HepG2 (cell line): ENCODE data around the gene STMN3. TPM values are rescaled to one million over a fixed set of nuclear protein-coding genes. Genes with fewer than 3 reads are reported as not detected.

Experiments used
- AHDC1 ChIP-seq: sonication (generic); formaldehyde crosslinking; IDR thresholded peaks from 2 replicates; pipeline ENCODE4 v1.5.1; 2020; ENCODE audit warnings: mild to moderate bottlenecking, missing genetic modification reagents, borderline replicate concordance
- ARNT ChIP-seq: fragments of 450-650 bp; IDR thresholded peaks from 2 replicates; pipeline ENCODE4 v1.6.1; 2017
- CREB1 ChIP-seq, 2 experiments: fragments of 450-650 bp in 1 of 2; IDR thresholded peaks; 2 replicates each; pipeline ENCODE4 v1.6.1; 2016 to 2017; ENCODE audit warnings: control low read depth in 1 of 2, mild to moderate bottlenecking in 1 of 2, missing compliant biosample characterization in 1 of 2, missing genetic modification characterization in 1 of 2
- DNMT1 ChIP-seq: sonication (generic); formaldehyde crosslinking; IDR thresholded peaks from 2 replicates; pipeline ENCODE4 v1.5.1; 2020; ENCODE audit warnings: mild to moderate bottlenecking, missing genetic modification reagents
- EED ChIP-seq: sonication (generic); formaldehyde crosslinking; IDR thresholded peaks from 2 replicates; pipeline ENCODE4 v1.5.0; 2020; ENCODE audit warnings: mild to moderate bottlenecking, missing genetic modification reagents
- HMG20B ChIP-seq: conservative IDR thresholded peaks from 2 replicates; pipeline ENCODE4 v1.6.1; 2016; ENCODE audit warnings: missing genetic modification reagents, missing compliant biosample characterization
- HNRNPLL ChIP-seq: fragments of 200-400 bp; formaldehyde crosslinking; IDR thresholded peaks from 2 replicates; pipeline ENCODE4 v1.6.1; 2017; ENCODE audit warnings: mild to moderate bottlenecking, low read depth, low read length; ENCODE audit not compliant: poor library complexity, severe bottlenecking
- JUN ChIP-seq: sonication (generic); formaldehyde crosslinking; IDR thresholded peaks from 2 replicates; pipeline ENCODE4 v1.4.0; 2020; ENCODE audit warnings: mild to moderate bottlenecking, missing genetic modification reagents
- KDM3A ChIP-seq: IDR thresholded peaks from 2 replicates; pipeline ENCODE4 v1.6.1; 2018; ENCODE audit warnings: low read depth, missing compliant biosample characterization
- MATR3 ChIP-seq: sonication (generic); formaldehyde crosslinking; IDR thresholded peaks from 2 replicates; pipeline ENCODE4 v1.4.0; 2020; ENCODE audit warnings: missing genetic modification reagents
- NFYC ChIP-seq: IDR thresholded peaks from 2 replicates; pipeline ENCODE4 v1.6.1; 2016; ENCODE audit warnings: missing genetic modification reagents, missing compliant biosample characterization
- RBFOX2 ChIP-seq: fragments of 200-400 bp; formaldehyde crosslinking; IDR thresholded peaks from 2 replicates; pipeline ENCODE4 v1.6.1; 2017; ENCODE audit warnings: low read depth, mild to moderate bottlenecking, low read length
- RFXANK ChIP-seq: IDR thresholded peaks from 2 replicates; pipeline ENCODE4 v1.6.1; 2016
- STAG1 ChIP-seq: sonication (generic); formaldehyde crosslinking; IDR thresholded peaks from 2 replicates; pipeline ENCODE4 v1.4.0; 2020; ENCODE audit warnings: missing genetic modification reagents
- SYNCRIP ChIP-seq: fragments of 200-400 bp; formaldehyde crosslinking; IDR thresholded peaks from 2 replicates; pipeline ENCODE4 v1.6.1; 2018; ENCODE audit warnings: mild to moderate bottlenecking, low read depth, low read length; ENCODE audit not compliant: insufficient read depth
- TOPORS ChIP-seq: sonication (generic); formaldehyde crosslinking; IDR thresholded peaks from 2 replicates; pipeline ENCODE4 v1.8.0; 2023; ENCODE audit warnings: mild to moderate bottlenecking, missing genetic modification reagents
- TSC22D2 ChIP-seq: sonication (generic); formaldehyde crosslinking; IDR thresholded peaks from 2 replicates; pipeline ENCODE4 v1.5.1; 2020; ENCODE audit warnings: missing genetic modification reagents, mild to moderate bottlenecking, borderline replicate concordance
- U2AF1 ChIP-seq: fragments of 200-400 bp; formaldehyde crosslinking; optimal IDR thresholded peaks from 2 replicates; pipeline ENCODE3; 2017; ENCODE audit warnings: mild to moderate bottlenecking, low read depth, low read length
- ZBTB7A ChIP-seq: sonication (generic); formaldehyde crosslinking; IDR thresholded peaks from 2 replicates; pipeline ENCODE4 v1.8.0; 2022; ENCODE audit warnings: mild to moderate bottlenecking, missing genetic modification reagents
- ZNF253 ChIP-seq: sonication (generic); formaldehyde crosslinking; IDR thresholded peaks from 2 replicates; pipeline ENCODE4 v1.8.0; 2022; ENCODE audit warnings: mild to moderate bottlenecking, missing genetic modification reagents, borderline replicate concordance
- ZNF451 ChIP-seq: sonication (generic); formaldehyde crosslinking; IDR thresholded peaks from 2 replicates; pipeline ENCODE4 v1.5.0; 2020; ENCODE audit warnings: mild to moderate bottlenecking, missing genetic modification reagents
- ZNF556 ChIP-seq: sonication (generic); formaldehyde crosslinking; IDR thresholded peaks from 2 replicates; pipeline ENCODE4 v1.4.0; 2020; ENCODE audit warnings: mild to moderate bottlenecking, missing genetic modification reagents, borderline replicate concordance
- ZNF746 ChIP-seq: sonication (generic); formaldehyde crosslinking; IDR thresholded peaks from 2 replicates; pipeline ENCODE4 v1.8.0; 2022; ENCODE audit warnings: mild to moderate bottlenecking, missing genetic modification reagents
- ZNF768 ChIP-seq: sonication (generic); formaldehyde crosslinking; IDR thresholded peaks from 2 replicates; pipeline ENCODE4 v1.4.0; 2020; ENCODE audit warnings: missing genetic modification reagents
- ZNF790 ChIP-seq: sonication (generic); formaldehyde crosslinking; IDR thresholded peaks from 2 replicates; pipeline ENCODE4 v1.8.0; 2022; ENCODE audit warnings: missing genetic modification reagents, mild to moderate bottlenecking, borderline replicate concordance
- polyA plus RNA-seq, 8 experiments: library from polyadenylated mRNA; depleted of rRNA in 3 of 8; stranded (reverse) in 7 of 8; unstranded in 1 of 8; fragments of >200 nt; fragmentation: Illumina TruSeq in 4 of 8; extraction: Trizol in 4 of 8; gene quantifications; 2 replicates each; pipeline versions ENCODE4 v1.2.1 to v1.2.3, GENCODE V29; 2011 to 2016; ENCODE audit warnings: low read depth in 4 of 8, missing spikeins in 1 of 8, mixed read lengths in 1 of 8; ENCODE audit not compliant: insufficient read depth in 1 of 8
- total RNA-seq, 5 experiments: library from RNA; depleted of rRNA; stranded (reverse); fragments of >200 nt; fragmentation: Illumina TruSeq; extraction: Trizol; gene quantifications; 2 replicates each; pipeline ENCODE4 v1.2.3, GENCODE V29; 2016; ENCODE audit warnings: low read depth in 1 of 5

STMN3 gene
- total and polyA plus RNA-seq, 2 of the 13 experiments (the other 11 are each of a cell fraction or from before 2014, with no cell fraction given): 21.0 to 48.3 TPM

GRCh38 chr20:63642527-63643247 is 10.5 kb downstream of the STMN3 start (continued):
- TF ChIP-seq TOPORS (CRISPR knock-in tag) (no peak), ZNF768 (CRISPR knock-in tag) (no peak), ZNF790 (CRISPR knock-in tag) (no peak), ZBTB7A (CRISPR knock-in tag) (no peak), SYNCRIP (no peak), HNRNPLL (no peak), AHDC1 (CRISPR knock-in tag) (0 out of 2 replicates have a peak, but pooled peaks have one; percentile 19), RFXANK (CRISPR knock-in tag) (no peak), ZNF746 (CRISPR knock-in tag) (0 out of 2 replicates have a peak, but pooled peaks have one; percentile 55), ZNF253 (CRISPR knock-in tag) (peak; percentile 69; the same call in 1 of the 2 replicates), RBFOX2 (no peak), CREB1 (IDR thresholded peaks at IDR 0.05) (no peak), CREB1 (CRISPR knock-in tag; IDR thresholded peaks at IDR 0.05) (no peak), ZNF451 (CRISPR knock-in tag) (peak; percentile 8; the same call in 1 of the 2 replicates), ARNT (no peak), JUN (CRISPR knock-in tag) (no peak), HMG20B (CRISPR knock-in tag) (no peak), ZNF556 (CRISPR knock-in tag) (no peak), TSC22D2 (CRISPR knock-in tag) (no peak), U2AF1 (no peak), NFYC (CRISPR knock-in tag) (no peak), STAG1 (no peak), EED (CRISPR knock-in tag) (no peak), KDM3A (CRISPR knock-in tag) (no peak), MATR3 (CRISPR knock-in tag) (no peak), DNMT1 (CRISPR knock-in tag) (0 out of 2 replicates have a peak, but pooled peaks have one; percentile 34)
